Activated CD8-positive, alpha-beta memory T cell treated with anti-CD3 and anti-CD28 coated beads for 36 hours (primary cell): ENCODE data around the gene FRY. TPM values are rescaled to one million over a fixed set of nuclear protein-coding genes. Genes with fewer than 3 reads are reported as not detected.

Experiments used
- CTCF ChIA-PET: fragments of 350-600 bp; sonication (Branson Sonifier 250); formaldehyde crosslinking; loops from one replicate; lab custom pipeline; 2021; ENCODE audit warnings: antibody characterized with exemption; lab: Charles Lee
- POLR2A ChIA-PET: fragments of 350-600 bp; sonication (Branson Sonifier 250); formaldehyde crosslinking; loops from one replicate; lab custom pipeline; 2021; ENCODE audit warnings: antibody characterized with exemption; lab: Charles Lee
- total RNA-seq, 2 experiments: library from RNA; stranded (reverse); gene quantifications; one replicate each; pipeline ENCODE4 v1.2.3, GENCODE V29; 2021

The FRY gene
- total RNA-seq, 2 experiments from 2014 or later = 0.42 to 0.44 TPM

DNA sequence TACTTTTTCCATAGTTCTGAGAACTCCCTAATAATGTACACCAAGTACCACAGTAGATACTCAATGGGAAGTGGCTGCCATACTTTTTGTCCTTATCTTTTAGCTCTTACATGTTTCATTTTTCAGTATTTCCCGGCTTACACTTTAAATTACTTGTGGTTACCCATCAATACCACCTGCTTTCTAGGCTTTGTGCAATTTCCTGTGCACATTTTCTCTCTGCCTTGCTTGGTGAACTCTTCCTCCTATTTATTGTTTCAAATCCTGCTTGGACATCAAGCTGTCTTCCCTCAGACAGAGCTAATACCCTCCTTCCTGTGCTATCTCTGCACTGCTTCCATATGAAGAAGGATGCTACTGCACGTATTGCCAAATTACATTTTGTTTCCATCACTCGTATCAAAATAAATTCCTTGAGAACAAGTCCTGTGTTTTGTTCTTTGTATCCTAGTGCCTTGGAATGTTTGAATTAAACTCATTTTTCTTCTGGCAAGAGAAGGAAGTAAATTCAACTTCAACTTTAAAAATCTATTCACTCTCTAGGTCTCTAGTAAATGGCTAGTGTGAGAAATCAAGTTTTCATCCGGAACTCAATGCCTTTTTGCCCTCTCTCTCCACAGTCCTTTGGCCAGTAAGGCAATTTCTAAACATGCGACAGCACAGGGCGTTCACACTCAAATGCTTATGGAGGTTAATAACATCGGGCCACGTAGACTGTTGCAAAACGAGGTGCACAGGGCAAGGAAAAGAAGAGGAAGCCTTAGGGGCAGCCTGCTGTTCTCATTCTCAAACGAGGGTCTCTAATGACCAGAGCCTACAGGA, 277.9 kb downstream of the FRY start:
- POLR2A ChIA-PET = no interaction called here
- CTCF ChIA-PET = interaction anchor here (0.8 to 1.0 kb wide), 2 partner anchors 10 to 22 kb away, joined by 3 read pairs; no protein-coding TSS in a partner anchor

DNA sequence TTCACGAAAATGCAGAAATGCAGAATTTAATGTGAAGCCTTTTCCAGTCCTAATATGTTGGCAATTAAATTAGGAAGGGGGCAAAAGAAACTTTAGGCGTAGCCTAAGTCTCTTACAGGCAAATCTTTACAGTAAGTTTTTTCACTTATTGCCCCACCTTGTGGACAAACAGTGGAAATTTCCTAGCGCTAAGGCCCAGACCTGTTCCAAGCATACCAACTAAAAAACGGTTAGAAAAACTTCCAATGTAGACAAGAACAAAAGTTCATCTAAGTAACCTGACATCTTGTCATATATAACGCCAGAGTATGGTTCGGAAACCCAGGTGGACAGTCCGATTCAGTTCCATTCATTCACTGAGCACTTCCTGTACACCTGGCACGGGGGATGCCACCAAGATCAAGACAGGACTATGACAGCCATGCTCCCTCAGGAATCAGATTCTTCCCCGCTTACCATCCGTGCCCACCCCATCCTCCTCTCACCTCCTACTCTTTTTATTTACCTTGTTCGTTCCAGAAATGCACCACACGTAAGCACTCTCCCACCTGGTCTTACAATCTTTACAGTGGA, 278.6 kb downstream of the FRY start:
- ChIA-PET POLR2A (no interaction called here), CTCF (interaction anchor here (2.0 kb wide), 1 partner anchor 64 kb away, joined by 6 read pairs; no protein-coding TSS in a partner anchor)

DNA sequence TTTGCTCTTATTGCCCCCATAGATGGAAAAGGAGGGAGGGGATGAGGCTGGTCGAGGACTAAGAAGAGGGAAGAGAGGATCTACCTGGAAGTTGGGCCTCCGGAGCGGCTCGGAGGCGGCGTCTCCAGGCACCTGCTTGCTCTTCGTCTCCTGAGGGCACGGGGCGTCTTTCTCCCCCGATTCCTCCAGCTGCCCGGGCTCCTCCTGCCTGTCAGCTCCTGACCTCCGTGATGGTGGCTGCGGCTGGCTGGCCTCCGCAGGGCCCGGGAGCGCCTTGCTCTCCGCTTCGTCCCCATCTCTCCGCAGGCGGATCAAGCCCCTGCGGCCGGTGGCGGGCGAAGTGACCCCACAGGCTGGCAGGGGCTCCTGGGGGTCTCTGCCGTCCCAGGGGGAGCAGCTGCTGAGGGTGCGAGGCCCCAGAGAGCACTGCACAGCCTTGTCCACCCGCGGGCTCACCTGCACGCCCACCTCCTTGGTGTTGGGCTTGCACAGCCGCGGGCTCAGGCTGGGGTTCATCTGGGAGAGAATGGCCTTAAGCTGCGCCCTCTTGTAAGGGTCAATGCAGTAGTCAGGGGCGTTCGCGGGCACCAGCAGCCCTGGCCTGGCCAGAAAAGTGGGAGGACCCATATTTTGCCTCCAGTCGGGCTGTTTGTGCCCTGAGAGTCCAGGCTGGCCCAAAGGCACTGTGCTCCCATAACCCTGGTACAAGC, 279.8 kb downstream of the FRY start:
- ChIA-PET POLR2A (no interaction called here), CTCF (interaction anchor here (2.0 kb wide), 1 partner anchor 65 kb away, joined by 6 read pairs; no protein-coding TSS in a partner anchor)

GRCh38 chr13:32314271-32315237, 283.0 kb downstream of the FRY start:
- ChIA-PET POLR2A (interaction anchor here (0.5 to 2.3 kb wide), 11 partner anchors 14 to 1296 kb away, joined by 3 to 28 read pairs (median 4); partner anchors contain the start of genes FRY, N4BP2L1, N4BP2L2 and PDS5B), CTCF (interaction anchor here (1.0 to 1.8 kb wide), 8 partner anchors 14 to 405 kb away, joined by 3 to 7 read pairs (median 4); partner anchors contain the start of gene N4BP2L1)

GRCh38 chr13:32315238-32316027, 283.9 kb downstream of the FRY start, which contains the start of the genes BRCA2 and ZAR1L:
Gene BRCA2, plus strand, starts transcription at chr13:32315508. Its CDS starts 953 bp downstream, at chr13:32316461.
Gene ZAR1L, minus strand, starts transcription at chr13:32315363. Its CDS starts 3,438 bp downstream, at chr13:32311925.
- ChIA-PET POLR2A (interaction anchor here (0.5 to 2.3 kb wide), 14 partner anchors 15 to 1295 kb away, joined by 3 to 28 read pairs (median 4); partner anchors contain the start of genes FRY, N4BP2L1, N4BP2L2 and PDS5B), CTCF (interaction anchor here (1.0 to 1.8 kb wide), 9 partner anchors 15 to 406 kb away, joined by 3 to 7 read pairs (median 4); partner anchors contain the start of gene N4BP2L1)

DNA sequence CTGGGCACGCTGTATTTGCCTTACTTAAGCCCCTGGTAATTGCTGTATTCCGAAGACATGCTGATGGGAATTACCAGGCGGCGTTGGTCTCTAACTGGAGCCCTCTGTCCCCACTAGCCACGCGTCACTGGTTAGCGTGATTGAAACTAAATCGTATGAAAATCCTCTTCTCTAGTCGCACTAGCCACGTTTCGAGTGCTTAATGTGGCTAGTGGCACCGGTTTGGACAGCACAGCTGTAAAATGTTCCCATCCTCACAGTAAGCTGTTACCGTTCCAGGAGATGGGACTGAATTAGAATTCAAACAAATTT, 284.4 kb downstream of the FRY start:
- ChIA-PET CTCF (interaction anchor here (1.1 to 1.8 kb wide), 4 partner anchors 16 to 133 kb away, joined by 3 to 7 read pairs (median 6); no protein-coding TSS in a partner anchor), POLR2A (interaction anchor here (0.7 to 2.3 kb wide), 5 partner anchors 38 to 1225 kb away, joined by 3 to 28 read pairs (median 4); partner anchors contain the start of genes N4BP2L1 and N4BP2L2)

DNA sequence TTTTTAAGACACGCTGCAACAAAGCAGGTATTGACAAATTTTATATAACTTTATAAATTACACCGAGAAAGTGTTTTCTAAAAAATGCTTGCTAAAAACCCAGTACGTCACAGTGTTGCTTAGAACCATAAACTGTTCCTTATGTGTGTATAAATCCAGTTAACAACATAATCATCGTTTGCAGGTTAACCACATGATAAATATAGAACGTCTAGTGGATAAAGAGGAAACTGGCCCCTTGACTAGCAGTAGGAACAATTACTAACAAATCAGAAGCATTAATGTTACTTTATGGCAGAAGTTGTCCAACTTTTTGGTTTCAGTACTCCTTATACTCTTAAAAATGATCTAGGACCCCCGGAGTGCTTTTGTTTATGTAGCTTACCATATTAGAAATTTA, 284.9 kb downstream of the FRY start:
- POLR2A ChIA-PET = interaction anchor here (0.7 to 2.3 kb wide), 3 partner anchors 39 to 111 kb away, joined by 3 to 28 read pairs (median 4); partner anchors contain the start of gene N4BP2L1
- CTCF ChIA-PET = no interaction called here

GRCh38 chr13:32317716-32318465, 286.3 kb downstream of the FRY start:
- ChIA-PET CTCF (interaction anchor here (0.7 kb wide), 1 partner anchor 263 kb away, joined by 3 read pairs; no protein-coding TSS in a partner anchor), POLR2A (no interaction called here)

- ChIA-PET POLR2A (no interaction called here), CTCF (no interaction called here)
Measured at GRCh38 chr13:32320528-32320927, 289.0 kb downstream of the FRY start.

DNA sequence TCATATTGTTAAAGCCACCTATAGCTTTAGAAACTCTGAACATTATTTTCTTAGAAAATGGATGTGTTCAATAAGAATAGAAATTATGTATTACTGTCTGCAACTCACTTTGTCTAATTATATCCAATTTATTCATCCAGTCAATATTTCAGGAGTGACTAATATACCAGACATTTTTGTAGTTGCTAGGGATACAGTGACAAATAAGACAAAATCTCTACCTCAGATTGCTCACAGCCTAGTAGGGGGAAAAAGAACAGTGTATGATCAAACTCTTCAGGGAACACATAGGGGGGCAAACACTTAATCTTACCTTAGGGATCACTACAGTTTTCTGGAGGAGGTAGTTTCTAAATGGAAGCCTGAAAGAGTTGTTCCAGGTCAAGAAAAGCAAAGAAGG, 292.3 kb downstream of the FRY start:
- ChIA-PET POLR2A (no interaction called here), CTCF (interaction anchor here (0.6 kb wide), 1 partner anchor 590 kb away, joined by 3 read pairs; no protein-coding TSS in a partner anchor)

GRCh38 chr13:32330441-32330840, 298.9 kb downstream of the FRY start:
- POLR2A ChIA-PET = no interaction called here
- CTCF ChIA-PET = interaction anchor here (0.6 kb wide), 1 partner anchor 168 kb away, joined by 5 read pairs; no protein-coding TSS in a partner anchor

GRCh38 chr13:32334671-32335070, 303.1 kb downstream of the FRY start:
- CTCF ChIA-PET = no interaction called here
- POLR2A ChIA-PET = no interaction called here

DNA sequence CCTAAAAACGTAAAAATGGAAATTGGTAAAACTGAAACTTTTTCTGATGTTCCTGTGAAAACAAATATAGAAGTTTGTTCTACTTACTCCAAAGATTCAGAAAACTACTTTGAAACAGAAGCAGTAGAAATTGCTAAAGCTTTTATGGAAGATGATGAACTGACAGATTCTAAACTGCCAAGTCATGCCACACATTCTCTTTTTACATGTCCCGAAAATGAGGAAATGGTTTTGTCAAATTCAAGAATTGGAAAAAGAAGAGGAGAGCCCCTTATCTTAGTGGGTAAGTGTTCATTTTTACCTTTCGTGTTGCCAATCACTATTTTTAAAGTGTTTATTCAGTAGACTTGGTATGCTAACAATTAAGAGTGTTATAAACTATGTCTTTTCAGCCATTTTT, 309.3 kb downstream of the FRY start:
- CTCF ChIA-PET = no interaction called here

GRCh38 chr13:32347651-32348050, 316.1 kb downstream of the FRY start:
- ChIA-PET CTCF (no interaction called here), POLR2A (no interaction called here)

More for the DNA sequence above, 309.3 kb downstream of the FRY start:
- POLR2A ChIA-PET = no interaction called here
